KOPT-K1 (cell line): ENCODE results near the gene KATNAL2.

Experiments
- H3K27ac ChIP-seq: fragments of 200-600 bp; sonication (generic); 2 replicates; pipeline ENCODE4 v1.5.1; 2016; ENCODE audit warnings: antibody characterized with exemption, mild to moderate bottlenecking, low read depth, low read length; ENCODE audit not compliant: poor library complexity, severe bottlenecking
- H3K36me3 ChIP-seq: fragments of 200-600 bp; sonication (generic); 2 replicates; pipeline ENCODE4 v1.5.1; 2017; ENCODE audit warnings: antibody characterized with exemption, mild to moderate bottlenecking, low read length, moderate library complexity; ENCODE audit not compliant: insufficient read depth
- H3K9me3 ChIP-seq: fragments of 200-600 bp; sonication (generic); 2 replicates; pipeline ENCODE4 v1.5.1; 2017; ENCODE audit warnings: antibody characterized with exemption, low read length, mild to moderate bottlenecking; ENCODE audit not compliant: insufficient read depth, poor library complexity, severe bottlenecking

KATNAL2 gene

GRCh38 chr18:47108998-47109405 is 191.6 kb downstream of the KATNAL2 start:
- Histone ChIP-seq H3K36me3 (peaks cover 94% of the 10 kb centered on the region), H3K27ac (no peak overlapping the region), H3K9me3 (no peaks in the 10 kb centered on the region)

GRCh38 chr18:47109720-47110119 is 192.3 kb downstream of the KATNAL2 start:
- no peak overlapping the region for H3K27ac ChIP-seq
- no peaks in the 10 kb centered on the region for H3K9me3 ChIP-seq
- peaks cover 94% of the 10 kb centered on the region for H3K36me3 ChIP-seq

- no peaks in the 10 kb centered on the region for H3K9me3 ChIP-seq
- no peak overlapping the region for H3K27ac ChIP-seq
- peaks cover 90% of the 10 kb centered on the region for H3K36me3 ChIP-seq
These were observed 193.3 kb downstream of the KATNAL2 start for GRCh38 chr18:47110492-47111274.

- Histone ChIP-seq H3K27ac (no peak overlapping the region), H3K36me3 (peaks cover 73% of the 10 kb centered on the region)
These were observed 196.6 kb downstream of the KATNAL2 start for GRCh38 chr18:47113796-47114540.

GRCh38 chr18:47115205-47115604 is 197.8 kb downstream of the KATNAL2 start:
- Histone ChIP-seq H3K36me3 (peaks cover 72% of the 10 kb centered on the region), H3K9me3 (no peaks in the 10 kb centered on the region), H3K27ac (no peak overlapping the region)

More at GRCh38 chr18:47113796-47114540, 196.6 kb downstream of the KATNAL2 start:
- H3K9me3 ChIP-seq, result no peaks in the 10 kb centered on the region

- H3K9me3 ChIP-seq, result no peaks in the 10 kb centered on the region
- no peak overlapping the region for H3K27ac ChIP-seq
- peaks cover 57% of the 10 kb centered on the region for H3K36me3 ChIP-seq
These were observed 201.6 kb downstream of the KATNAL2 start for GRCh38 chr18:47118981-47119380.

GRCh38 chr18:47120428-47120827 is 203.0 kb downstream of the KATNAL2 start:
- Histone ChIP-seq H3K36me3 (peaks cover 46% of the 10 kb centered on the region), H3K27ac (no peak overlapping the region)

GRCh38 chr18:47121146-47121545 is 203.7 kb downstream of the KATNAL2 start:
- no peak overlapping the region for H3K27ac ChIP-seq
- no peaks in the 10 kb centered on the region for H3K9me3 ChIP-seq
- peaks cover 45% of the 10 kb centered on the region for H3K36me3 ChIP-seq

More at GRCh38 chr18:47120428-47120827, 203.0 kb downstream of the KATNAL2 start:
- H3K9me3 ChIP-seq, result no peaks in the 10 kb centered on the region

- Histone ChIP-seq H3K27ac (no peak overlapping the region), H3K9me3 (no peaks in the 10 kb centered on the region), H3K36me3 (peaks cover 14% of the 10 kb centered on the region)
These were observed 223.9 kb downstream of the KATNAL2 start for GRCh38 chr18:47141289-47141688.

- H3K36me3 ChIP-seq, result peaks cover 4% of the 10 kb centered on the region; the same call in 1 of the 2 replicates
- H3K9me3 ChIP-seq, result no peaks in the 10 kb centered on the region
- no peak overlapping the region for H3K27ac ChIP-seq
These were observed 225.8 kb downstream of the KATNAL2 start for GRCh38 chr18:47143153-47143552.

GRCh38 chr18:47143899-47144485 is 226.6 kb downstream of the KATNAL2 start:
- H3K27ac ChIP-seq, result no peak overlapping the region
- peaks cover 4% of the 10 kb centered on the region; the same call in 1 of the 2 replicates for H3K36me3 ChIP-seq
- no peaks in the 10 kb centered on the region for H3K9me3 ChIP-seq

GRCh38 chr18:47146206-47146605 is 228.8 kb downstream of the KATNAL2 start:
- Histone ChIP-seq H3K27ac (no peak overlapping the region), H3K36me3 (peaks cover 4% of the 10 kb centered on the region; the same call in 1 of the 2 replicates), H3K9me3 (no peaks in the 10 kb centered on the region)

- peaks cover 12% of the 10 kb centered on the region for H3K36me3 ChIP-seq
- H3K27ac ChIP-seq, result peak overlapping the region; percentile 81
- no peaks in the 10 kb centered on the region for H3K9me3 ChIP-seq
These were observed 232.1 kb downstream of the KATNAL2 start for GRCh38 chr18:47149457-47150028.

- peak within 1 kb of the TSS; percentile 81 for H3K27ac ChIP-seq
- no peaks in the 10 kb centered on the region for H3K9me3 ChIP-seq
- H3K36me3 ChIP-seq, result peaks cover 19% of the 10 kb centered on the region
These were observed 232.8 kb downstream of the KATNAL2 start, which contains the start of gene HDHD2 for GRCh38 chr18:47150029-47150823. Gene HDHD2, minus strand, starts transcription at chr18:47150500. Its CDS starts 14,061 bp downstream, at chr18:47136439.
